Measurements from ENCODE around the gene SLC25A18. TPM values are rescaled to one million over a fixed set of nuclear protein-coding genes. Genes with fewer than 3 reads are reported as not detected.

The SLC25A18 gene
- total RNA-seq, 1 experiment from 2014 or later: 0.28 TPM

DNA sequence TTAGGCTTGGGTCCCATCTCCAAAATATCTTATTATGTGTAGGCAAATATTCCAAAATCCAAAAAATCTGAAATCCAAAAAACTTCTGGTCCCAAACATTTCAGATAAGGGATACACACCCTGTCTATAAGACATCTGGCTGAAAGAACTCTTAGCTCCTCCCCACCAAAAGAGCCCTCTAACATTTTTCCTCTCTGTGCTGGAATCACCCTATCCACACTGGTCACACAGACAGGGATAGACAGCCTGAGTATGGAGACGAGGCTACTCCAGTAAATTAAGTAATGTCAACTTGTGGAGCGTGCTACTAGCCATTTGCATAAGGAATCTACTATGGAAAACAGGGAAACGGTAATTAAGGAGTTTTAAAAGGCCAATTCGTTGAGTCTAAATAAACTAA lies 40.4 kb downstream of the SLC25A18 start:
- CTCF ChIA-PET: no interaction called here

DNA sequence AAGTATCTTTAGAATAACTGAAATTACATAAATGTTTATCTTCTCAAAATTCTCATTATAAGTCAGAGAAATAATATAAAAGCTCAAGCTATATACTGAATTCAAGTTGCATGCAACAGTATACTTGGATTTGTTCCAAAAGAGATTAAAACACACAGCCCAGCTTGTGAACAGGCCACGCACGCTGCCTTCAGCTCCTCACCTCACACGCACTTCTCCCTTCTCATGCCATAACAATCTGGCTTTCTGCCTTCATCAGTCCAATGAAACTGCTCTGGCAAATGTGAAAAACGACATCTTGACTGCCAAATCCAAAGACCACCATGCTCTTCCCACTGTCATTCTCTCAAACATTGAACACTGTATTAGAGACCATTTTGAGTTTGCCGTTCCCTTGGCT lies 43.2 kb downstream of the SLC25A18 start:
- no peaks in the 10 kb centered on the region for H3K27me3 Mint-ChIP-seq (ENCODE audit: unreplicated experiment)
- no peak overlapping the region for H3K4me3 Mint-ChIP-seq (ENCODE audit: low read depth, unreplicated experiment)
- no peak for DNase-seq
- H3K4me1 Mint-ChIP-seq (ENCODE audit: low read depth, unreplicated experiment): no peaks in the 10 kb centered on the region
- BruUV-seq (replicated peaks): no TSS peak
- peaks cover 15% of the 10 kb centered on the region for H3K36me3 Mint-ChIP-seq (ENCODE audit: insufficient read depth, unreplicated experiment)
- intact Hi-C loops (cut with micrococcal nuclease; ENCODE audit: unreplicated experiment): loop anchor here (10.0 kb wide), 1 partner anchor 52 kb away; no protein-coding TSS in a partner anchor
- no peaks in the 10 kb centered on the region for H3K9me3 Mint-ChIP-seq (ENCODE audit: low read depth, unreplicated experiment)
- TF ChIP-seq, protein P1, sequence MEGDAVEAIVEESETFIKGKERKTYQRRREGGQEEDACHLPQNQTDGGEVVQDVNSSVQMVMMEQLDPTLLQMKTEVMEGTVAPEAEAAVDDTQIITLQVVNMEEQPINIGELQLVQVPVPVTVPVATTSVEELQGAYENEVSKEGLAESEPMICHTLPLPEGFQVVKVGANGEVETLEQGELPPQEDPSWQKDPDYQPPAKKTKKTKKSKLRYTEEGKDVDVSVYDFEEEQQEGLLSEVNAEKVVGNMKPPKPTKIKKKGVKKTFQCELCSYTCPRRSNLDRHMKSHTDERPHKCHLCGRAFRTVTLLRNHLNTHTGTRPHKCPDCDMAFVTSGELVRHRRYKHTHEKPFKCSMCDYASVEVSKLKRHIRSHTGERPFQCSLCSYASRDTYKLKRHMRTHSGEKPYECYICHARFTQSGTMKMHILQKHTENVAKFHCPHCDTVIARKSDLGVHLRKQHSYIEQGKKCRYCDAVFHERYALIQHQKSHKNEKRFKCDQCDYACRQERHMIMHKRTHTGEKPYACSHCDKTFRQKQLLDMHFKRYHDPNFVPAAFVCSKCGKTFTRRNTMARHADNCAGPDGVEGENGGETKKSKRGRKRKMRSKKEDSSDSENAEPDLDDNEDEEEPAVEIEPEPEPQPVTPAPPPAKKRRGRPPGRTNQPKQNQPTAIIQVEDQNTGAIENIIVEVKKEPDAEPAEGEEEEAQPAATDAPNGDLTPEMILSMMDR (IDR thresholded peaks at IDR 0.05; ENCODE audit: unreplicated experiment): no peak
- CTCF ChIA-PET: no interaction called here
- H3K27ac Mint-ChIP-seq (ENCODE audit: unreplicated experiment): no peak overlapping the region

More for the DNA sequence above, 40.4 kb downstream of the SLC25A18 start:
- DNase-seq: no peak
- Mint-ChIP-seq H3K4me3 (ENCODE audit: low read depth, unreplicated experiment) (no peak overlapping the region), H3K4me1 (ENCODE audit: low read depth, unreplicated experiment) (no peaks in the 10 kb centered on the region), H3K27ac (ENCODE audit: unreplicated experiment) (no peak overlapping the region), H3K36me3 (ENCODE audit: insufficient read depth, unreplicated experiment) (peaks cover 25% of the 10 kb centered on the region), H3K9me3 (ENCODE audit: low read depth, unreplicated experiment) (no peaks in the 10 kb centered on the region), H3K27me3 (ENCODE audit: unreplicated experiment) (no peaks in the 10 kb centered on the region)
- intact Hi-C loops (cut with micrococcal nuclease; ENCODE audit: unreplicated experiment): loop anchor here (10.0 kb wide), 1 partner anchor 49 kb away; no protein-coding TSS in a partner anchor
- BruUV-seq (replicated peaks): no TSS peak
- TF ChIP-seq, protein P1 (IDR thresholded peaks at IDR 0.05; ENCODE audit: unreplicated experiment): no peak

DNA sequence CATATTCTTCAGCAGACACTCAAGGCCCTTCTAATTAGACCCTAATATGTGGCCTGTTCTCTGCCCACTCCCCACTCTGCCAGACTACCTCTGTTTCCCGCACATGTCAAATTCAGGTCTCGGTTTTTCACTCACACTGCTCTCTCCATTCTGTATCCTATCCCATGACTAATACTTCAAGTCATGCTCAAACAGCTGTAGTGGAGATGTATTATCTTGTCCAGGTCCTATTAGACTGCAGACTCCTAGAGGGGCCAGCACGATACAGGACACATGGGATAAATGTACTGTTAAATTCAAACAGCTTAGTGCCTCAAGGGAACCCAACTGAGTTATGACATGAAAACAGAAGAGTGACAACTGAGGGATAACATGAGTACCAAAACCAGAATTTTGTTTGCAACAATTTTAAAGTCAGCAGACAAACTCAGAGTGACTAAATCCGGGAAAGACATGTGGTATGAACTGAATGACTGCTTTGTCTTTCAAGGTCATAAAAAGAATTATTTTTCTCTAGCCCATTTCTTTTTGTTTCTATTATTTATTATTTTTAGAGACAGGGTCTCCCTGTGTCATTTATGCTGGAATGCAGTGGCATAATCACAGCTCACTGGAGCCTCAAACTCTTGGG lies 44.7 kb downstream of the SLC25A18 start:
- CTCF ChIA-PET: interaction anchor here (2.2 kb wide), 1 partner anchor 49 kb away, joined by 5 read pairs; no protein-coding TSS in a partner anchor
- no peak for DNase-seq
- TF ChIP-seq, protein P1 (IDR thresholded peaks at IDR 0.05; ENCODE audit: unreplicated experiment): no peak
- Mint-ChIP-seq H3K4me1 (ENCODE audit: low read depth, unreplicated experiment) (no peaks in the 10 kb centered on the region), H3K4me3 (ENCODE audit: low read depth, unreplicated experiment) (no peak overlapping the region), H3K27ac (ENCODE audit: unreplicated experiment) (no peak overlapping the region), H3K36me3 (ENCODE audit: insufficient read depth, unreplicated experiment) (peaks cover 15% of the 10 kb centered on the region), H3K9me3 (ENCODE audit: low read depth, unreplicated experiment) (no peaks in the 10 kb centered on the region), H3K27me3 (ENCODE audit: unreplicated experiment) (no peaks in the 10 kb centered on the region)
- BruUV-seq (replicated peaks): no TSS peak
- intact Hi-C loops (cut with micrococcal nuclease; ENCODE audit: unreplicated experiment): loop anchor here (10.0 kb wide), 1 partner anchor 53 kb away; no protein-coding TSS in a partner anchor

DNA sequence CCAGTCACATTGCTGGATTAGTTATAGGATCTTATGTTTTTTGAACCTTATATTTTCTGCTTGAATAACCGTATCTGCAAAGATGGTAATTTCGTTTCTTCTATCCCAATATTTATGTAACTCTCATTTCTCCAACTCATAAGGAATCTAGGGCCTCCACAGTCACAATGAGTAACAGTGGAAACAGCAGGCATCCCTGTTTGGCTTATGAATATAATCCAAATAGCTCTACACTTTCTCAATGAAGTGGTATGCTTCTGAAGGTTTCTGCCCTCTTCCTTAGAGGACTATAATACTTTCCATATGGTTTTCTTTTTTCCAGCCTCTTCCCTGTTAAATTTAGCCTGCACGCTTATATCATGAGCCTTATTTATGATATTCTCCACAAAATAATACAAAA lies 48.8 kb downstream of the SLC25A18 start:
- H3K9me3 Mint-ChIP-seq (ENCODE audit: low read depth, unreplicated experiment): no peaks in the 10 kb centered on the region
- H3K27me3 Mint-ChIP-seq (ENCODE audit: unreplicated experiment): no peaks in the 10 kb centered on the region
- intact Hi-C loops (cut with micrococcal nuclease; ENCODE audit: unreplicated experiment): no loop called here
- H3K4me1 Mint-ChIP-seq (ENCODE audit: low read depth, unreplicated experiment): no peaks in the 10 kb centered on the region
- TF ChIP-seq, protein P1 (IDR thresholded peaks at IDR 0.05; ENCODE audit: unreplicated experiment): no peak
- no peak for DNase-seq
- no peak overlapping the region for H3K27ac Mint-ChIP-seq (ENCODE audit: unreplicated experiment)
- BruUV-seq (replicated peaks): no TSS peak
- peaks cover 17% of the 10 kb centered on the region for H3K36me3 Mint-ChIP-seq (ENCODE audit: insufficient read depth, unreplicated experiment)
- CTCF ChIA-PET: no interaction called here
- H3K4me3 Mint-ChIP-seq (ENCODE audit: low read depth, unreplicated experiment): no peak overlapping the region

All from Calu3 (cell line).